GM19023 (cell line): ENCODE results near the gene GUCY1A1.

Experiments used
- ATAC-seq: cut with Tn5 transposase; IDR thresholded peaks from one replicate; pipeline ENCODE4 v1.9.1; 2021; ENCODE audit warnings: mild to moderate bottlenecking, moderate library complexity; ENCODE audit not compliant: unreplicated experiment

GUCY1A1 gene

GRCh38 chr4:155734951-155735350, 68.3 kb downstream of the GUCY1A1 start:
- ATAC-seq = no peak

- no peak for ATAC-seq
Measured at GRCh38 chr4:155735496-155735895, 68.8 kb downstream of the GUCY1A1 start.

GRCh38 chr4:155738548-155738947, 71.9 kb downstream of the GUCY1A1 start:
- no peak for ATAC-seq

- ATAC-seq = no peak
Measured at GRCh38 chr4:155741546-155741945, 74.9 kb downstream of the GUCY1A1 start.

- no peak for ATAC-seq
Measured at GRCh38 chr4:155742310-155743015, 75.8 kb downstream of the GUCY1A1 start.

GRCh38 chr4:155745984-155746383, 79.3 kb downstream of the GUCY1A1 start:
- ATAC-seq = no peak

- ATAC-seq = no peak
Measured at GRCh38 chr4:155748039-155748438, 81.4 kb downstream of the GUCY1A1 start.

- no peak for ATAC-seq
Measured at GRCh38 chr4:155749041-155749440, 82.4 kb downstream of the GUCY1A1 start.

- ATAC-seq = no peak
Measured at GRCh38 chr4:155751569-155751968, 84.9 kb downstream of the GUCY1A1 start.

GRCh38 chr4:155757745-155758265, 91.2 kb downstream of the GUCY1A1 start:
- no peak for ATAC-seq

- peak; percentile 97 for ATAC-seq
Measured at GRCh38 chr4:155758481-155759371, 92.1 kb downstream of the GUCY1A1 start, which contains the start of gene GUCY1B1. GUCY1B1 (plus strand) TSS chr4:155759021; CDS start chr4:155759141, 120 bp downstream.

GRCh38 chr4:155759372-155760252, 93.0 kb downstream of the GUCY1A1 start:
- peak; percentile 21 for ATAC-seq

GRCh38 chr4:155761047-155761446, 94.4 kb downstream of the GUCY1A1 start:
- ATAC-seq = no peak

- ATAC-seq = no peak
Measured at GRCh38 chr4:155761916-155762315, 95.3 kb downstream of the GUCY1A1 start.

- ATAC-seq = no peak
Measured at GRCh38 chr4:155762334-155762733, 95.7 kb downstream of the GUCY1A1 start.

- no peak for ATAC-seq
Measured at GRCh38 chr4:155763551-155763950, 96.9 kb downstream of the GUCY1A1 start.

- no peak for ATAC-seq
Measured at GRCh38 chr4:155765149-155765548, 98.5 kb downstream of the GUCY1A1 start.

- no peak for ATAC-seq
Measured at GRCh38 chr4:155766622-155767021, 100.0 kb downstream of the GUCY1A1 start.

- no peak for ATAC-seq
Measured at GRCh38 chr4:155768370-155768769, 101.7 kb downstream of the GUCY1A1 start.

- ATAC-seq = no peak
Measured at GRCh38 chr4:155769090-155769489, 102.4 kb downstream of the GUCY1A1 start.
